HEK293T (cell line): ENCODE measurements around the gene RNLS.

Experiments
- CTCF ChIA-PET: fragments of 350-600 bp; formaldehyde crosslinking; extraction: SDS; loops from one replicate; lab custom pipeline; 2021; ENCODE audit warnings: antibody characterized with exemption, inconsistent platforms; lab: Yijun Ruan, JAX
- POLR2A ChIA-PET: fragments of 350-600 bp; formaldehyde crosslinking; extraction: SDS; loops from one replicate; lab custom pipeline; 2020; ENCODE audit warnings: antibody characterized with exemption, inconsistent platforms; lab: Yijun Ruan, JAX
- DNase-seq: peaks from one replicate; pipeline ENCODE4 v3.0.0; 2012; ENCODE audit warnings: mixed read lengths; ENCODE audit errors: extremely low spot score
- ARNT ChIP-seq: fragments of 450-650 bp; IDR thresholded peaks from 2 replicates; pipeline ENCODE4 v1.6.1; 2017; ENCODE audit warnings: mild to moderate bottlenecking
- BHLHE40 ChIP-seq: fragments of 450-650 bp; IDR thresholded peaks from 2 replicates; pipeline ENCODE4 v1.6.1; 2016; ENCODE audit warnings: mild to moderate bottlenecking, moderate library complexity, borderline replicate concordance
- CTBP1 ChIP-seq: fragments of 450-650 bp; IDR thresholded peaks from 2 replicates; pipeline ENCODE4 v1.6.1; 2016; ENCODE audit warnings: borderline replicate concordance
- ELF4 ChIP-seq: fragments of 450-650 bp; IDR thresholded peaks from 2 replicates; pipeline ENCODE4 v1.6.1; 2017; ENCODE audit warnings: antibody characterized with exemption
- FOXA1 ChIP-seq: fragments of 450-650 bp; IDR thresholded peaks from 2 replicates; pipeline ENCODE4 v1.6.1; 2016; ENCODE audit warnings: mild to moderate bottlenecking
- FOXK2 ChIP-seq: fragments of 450-650 bp; IDR thresholded peaks from 2 replicates; pipeline ENCODE4 v1.6.1; 2016; ENCODE audit warnings: mild to moderate bottlenecking
- FOXM1 ChIP-seq: fragments of 450-650 bp; IDR thresholded peaks from 2 replicates; pipeline ENCODE4 v1.6.1; 2017; ENCODE audit warnings: mild to moderate bottlenecking, borderline replicate concordance
- HDGF ChIP-seq: fragments of 450-650 bp; IDR thresholded peaks from 2 replicates; pipeline ENCODE4 v1.6.1; 2017; ENCODE audit warnings: antibody characterized with exemption, borderline replicate concordance
- L3MBTL2 ChIP-seq: fragments of 450-650 bp; conservative IDR thresholded peaks from 2 replicates; pipeline ENCODE4 v1.6.1; 2016; ENCODE audit warnings: mild to moderate bottlenecking
- LEF1 ChIP-seq: fragments of 450-650 bp; IDR thresholded peaks from 2 replicates; pipeline ENCODE4 v1.6.1; 2017; ENCODE audit warnings: mild to moderate bottlenecking, borderline replicate concordance
- NFRKB ChIP-seq: fragments of 450-650 bp; IDR thresholded peaks from 2 replicates; pipeline ENCODE4 v1.6.1; 2016; ENCODE audit warnings: mild to moderate bottlenecking, moderate library complexity
- PKNOX1 ChIP-seq: fragments of 450-650 bp; IDR thresholded peaks from 2 replicates; pipeline ENCODE4 v1.6.1; 2016
- SP1 ChIP-seq: fragments of 450-650 bp; IDR thresholded peaks from 2 replicates; pipeline ENCODE4 v1.6.1; 2017
- SUZ12 ChIP-seq: fragments of 450-650 bp; IDR thresholded peaks from 2 replicates; pipeline ENCODE4 v1.6.1; 2016; ENCODE audit warnings: mild to moderate bottlenecking
- TARDBP ChIP-seq: fragments of 450-650 bp; IDR thresholded peaks from 2 replicates; pipeline ENCODE4 v1.6.1; 2016
- ZNF384 ChIP-seq: fragments of 450-650 bp; IDR thresholded peaks from 2 replicates; pipeline ENCODE4 v1.6.1; 2016

The RNLS gene

DNA sequence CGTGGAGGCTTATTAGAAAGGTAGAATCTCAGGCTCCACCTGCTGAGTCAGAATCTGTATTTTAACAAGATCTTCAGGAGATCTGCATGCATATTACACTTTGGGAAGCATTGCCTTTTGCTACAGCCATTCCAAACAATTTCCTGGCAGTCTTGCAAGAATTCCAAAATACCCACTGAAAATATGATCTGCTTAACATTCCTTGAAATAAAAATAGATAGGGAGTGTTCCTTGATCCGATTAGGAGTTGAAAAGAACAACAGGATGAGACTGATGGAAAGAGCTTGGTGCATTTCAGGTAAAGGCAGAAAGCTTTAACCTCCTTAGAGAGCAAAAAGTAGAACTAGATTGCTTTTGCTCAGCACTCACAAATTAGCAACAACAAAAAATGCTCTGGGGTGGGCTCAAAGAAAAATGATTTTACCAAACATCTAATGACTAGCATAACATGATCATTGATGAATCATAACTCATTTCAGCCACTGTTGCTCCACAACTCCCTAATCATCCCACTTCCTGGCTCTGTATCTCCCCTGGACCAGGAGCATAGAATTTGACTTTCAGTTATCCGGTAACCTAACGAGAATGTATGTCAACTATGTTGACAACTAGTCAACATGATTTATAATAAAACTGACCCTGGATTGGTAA lies 115.2 kb downstream of the RNLS start:
- no peak for TF ChIP-seq PKNOX1
- no peak for DNase-seq
- ChIA-PET CTCF (interaction anchor here (0.7 to 1.1 kb wide), 2 partner anchors 18 to 950 kb away, joined by 3 to 7 read pairs; no protein-coding TSS in a partner anchor), POLR2A (no interaction called here)

GRCh38 chr10:88466786-88467185 lies 116.3 kb downstream of the RNLS start:
- no peak for TF ChIP-seq NFRKB
- TF ChIP-seq L3MBTL2, result no peak
- no peak for TF ChIP-seq CTBP1
- no peak for TF ChIP-seq SUZ12
- TF ChIP-seq BHLHE40, result no peak
- no peak for TF ChIP-seq ZNF384
- TF ChIP-seq FOXM1, result no peak
- no peak for TF ChIP-seq SP1
- TF ChIP-seq HDGF, result no peak
- no peak for TF ChIP-seq LEF1
- TF ChIP-seq TARDBP, result no peak
- no peak for TF ChIP-seq ELF4
- no peak for TF ChIP-seq FOXK2
- TF ChIP-seq PKNOX1, result no peak
- TF ChIP-seq ARNT, result no peak
- TF ChIP-seq FOXA1, result no peak
- POLR2A ChIA-PET, result no interaction called here
- CTCF ChIA-PET, result interaction anchor here (1.1 kb wide), 1 partner anchor 17 kb away, joined by 7 read pairs; no protein-coding TSS in a partner anchor
- DNase-seq, result no peak

- ChIA-PET POLR2A (no interaction called here), CTCF (no interaction called here)
- no peak for TF ChIP-seq LEF1
- no peak for TF ChIP-seq HDGF
- TF ChIP-seq TARDBP, result no peak
- no peak for TF ChIP-seq CTBP1
- no peak for TF ChIP-seq L3MBTL2
- DNase-seq, result no peak
Observed at GRCh38 chr10:88465765-88466164, 117.4 kb downstream of the RNLS start.

- TF ChIP-seq SUZ12, result no peak
- TF ChIP-seq ZNF384, result no peak
- CTCF ChIA-PET, result no interaction called here
- no peak for DNase-seq
- POLR2A ChIA-PET, result no interaction called here
Observed at GRCh38 chr10:88463811-88464210, 119.3 kb downstream of the RNLS start.

GRCh38 chr10:88461426-88461825 lies 121.7 kb downstream of the RNLS start:
- no peak for DNase-seq
- TF ChIP-seq ARNT, result no peak
- TF ChIP-seq TARDBP, result no peak
- no peak for TF ChIP-seq FOXA1
- TF ChIP-seq L3MBTL2, result no peak
- no peak for TF ChIP-seq SP1
- no peak for TF ChIP-seq FOXK2
- no peak for TF ChIP-seq SUZ12
- no peak for TF ChIP-seq NFRKB
- no peak for TF ChIP-seq LEF1
- CTCF ChIA-PET, result no interaction called here
- POLR2A ChIA-PET, result no interaction called here

GRCh38 chr10:88459530-88459929 lies 123.6 kb downstream of the RNLS start:
- ChIA-PET POLR2A (no interaction called here), CTCF (no interaction called here)
- TF ChIP-seq LEF1 (no peak), FOXM1 (no peak), NFRKB (no peak), ZNF384 (no peak), L3MBTL2 (no peak), ARNT (no peak), FOXA1 (no peak), SP1 (no peak), PKNOX1 (no peak), HDGF (no peak), FOXK2 (no peak), BHLHE40 (no peak), SUZ12 (no peak), TARDBP (no peak), CTBP1 (no peak)
- no peak for DNase-seq

GRCh38 chr10:88458209-88458608 lies 124.9 kb downstream of the RNLS start:
- no peak for DNase-seq
- CTCF ChIA-PET, result interaction anchor here (0.6 kb wide), 1 partner anchor 344 kb away, joined by 3 read pairs; no protein-coding TSS in a partner anchor
- POLR2A ChIA-PET, result no interaction called here
- no peak for TF ChIP-seq FOXK2
- TF ChIP-seq HDGF, result no peak
- no peak for TF ChIP-seq PKNOX1
- no peak for TF ChIP-seq BHLHE40
- no peak for TF ChIP-seq ARNT
- no peak for TF ChIP-seq CTBP1
